ENCODE data around the gene ARL6IP1.
A peak's percentile ranks its signal among the peaks of the same experiment; 100 is the strongest.

Gene ARL6IP1

DNA sequence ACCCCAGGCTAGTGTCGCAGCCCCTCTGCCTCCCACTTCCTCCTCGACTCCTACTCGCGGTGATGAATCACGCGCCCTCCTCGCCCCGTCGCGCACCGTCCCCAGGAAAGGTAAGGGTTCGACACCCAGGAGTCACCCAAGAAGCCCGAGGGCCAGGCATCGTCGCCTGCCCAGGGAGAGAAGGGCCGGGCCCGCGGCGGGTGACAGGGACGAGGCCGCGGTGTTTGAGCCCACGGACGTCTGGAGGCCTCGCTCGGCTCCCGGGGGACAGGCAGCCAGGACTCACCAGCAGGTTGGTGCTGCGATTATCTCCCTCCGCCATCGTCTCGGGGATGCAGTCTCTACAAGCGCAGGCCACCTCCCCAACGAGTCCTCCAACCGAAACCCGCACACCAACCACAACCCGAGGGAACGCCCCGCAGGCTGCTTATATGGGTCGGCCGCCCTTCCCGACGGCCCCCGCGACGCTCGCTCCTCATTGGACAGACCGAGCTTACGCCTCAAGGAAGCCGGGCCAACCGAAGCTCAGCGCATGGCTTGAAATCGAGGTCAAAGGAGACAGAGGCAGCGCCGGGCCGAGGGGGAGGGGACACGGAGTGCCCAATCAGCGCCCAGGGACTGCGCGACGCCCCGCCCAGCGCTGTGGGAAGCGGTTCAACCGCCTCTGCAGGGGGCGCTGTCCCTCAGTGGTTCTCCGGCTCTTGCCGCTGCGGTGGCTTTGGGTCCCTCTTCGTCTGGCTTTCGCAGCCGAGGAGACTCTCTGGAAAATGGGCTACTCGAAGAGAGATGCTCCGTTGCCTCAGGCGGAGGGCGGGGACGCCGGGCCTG lies at the start of gene ARL6IP1:
Gene ARL6IP1, minus strand, starts transcription at position 405 of the 828 bp plus-strand sequence. Its CDS starts 83 bp downstream, at position 322.
- DNase-seq = peak; percentile 99

DNA sequence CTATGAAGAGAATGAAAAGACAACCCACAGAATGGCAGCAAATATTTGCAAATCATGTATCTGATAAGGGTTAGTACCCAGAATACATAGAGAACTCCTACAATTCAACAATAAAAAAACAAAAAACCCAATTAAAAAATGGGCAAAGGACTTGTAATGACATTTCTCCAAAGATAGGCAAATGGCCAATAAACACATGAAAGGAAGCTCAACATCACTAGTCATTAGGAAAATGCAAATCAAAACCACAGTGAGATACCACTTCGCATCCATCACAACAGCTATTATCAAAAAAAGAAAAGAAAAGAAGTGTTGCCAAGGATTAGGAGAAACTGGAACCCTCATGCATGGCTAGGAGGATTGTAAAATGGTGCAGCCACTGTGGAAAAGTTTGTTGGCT lies 45.1 kb upstream of the ARL6IP1 start:
- DNase-seq = no peak

DNA sequence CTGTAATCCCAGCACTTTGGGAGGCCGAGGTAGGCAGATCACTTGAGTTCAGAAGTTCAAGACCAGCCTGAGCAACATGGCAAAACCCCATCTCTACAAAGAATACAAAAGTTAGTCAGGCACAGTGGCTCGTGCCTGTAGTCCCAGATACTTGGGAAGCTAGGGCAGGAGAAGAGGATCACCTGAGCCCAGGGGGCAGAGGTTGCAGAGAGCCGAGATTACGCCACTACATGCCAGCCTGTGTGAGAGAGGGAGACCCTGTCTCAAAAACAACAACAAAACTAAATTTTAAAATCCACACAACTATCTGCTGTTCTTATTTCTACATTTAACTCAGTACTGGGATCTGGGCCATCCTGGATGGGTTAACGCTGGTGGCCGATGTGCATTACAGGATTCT lies 41.2 kb upstream of the ARL6IP1 start:
- DNase-seq = no peak

DNA sequence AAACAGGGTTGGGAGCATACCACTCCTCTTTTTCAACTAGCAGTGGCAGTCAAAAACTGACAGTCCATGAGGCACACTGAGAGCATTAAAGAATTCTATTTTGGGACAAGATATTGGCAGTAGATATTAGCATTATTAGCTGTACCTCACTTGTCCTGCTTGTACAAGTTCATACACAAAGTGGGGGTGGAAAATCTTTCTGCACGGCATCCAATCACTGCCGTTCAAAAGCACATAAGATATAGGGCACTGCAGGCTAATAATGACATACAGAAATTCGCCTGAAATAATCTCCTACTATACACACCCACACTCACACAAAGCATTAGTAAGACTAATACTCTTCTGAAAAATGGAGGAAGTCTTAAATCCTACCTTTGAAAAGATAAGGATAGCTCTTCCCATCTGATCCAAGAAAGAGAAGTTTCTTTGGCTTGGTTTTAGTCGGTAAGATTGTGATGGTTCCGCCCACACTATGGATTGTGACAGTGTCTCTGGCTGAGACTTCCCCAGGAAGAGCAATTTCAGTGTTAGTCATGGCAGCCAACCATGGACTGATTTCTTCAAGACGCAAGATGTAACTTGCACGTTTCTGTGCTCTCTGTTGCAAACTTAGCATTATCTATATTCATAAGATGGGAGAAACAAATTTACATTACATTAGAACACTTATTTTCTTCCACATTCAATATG lies 40.6 kb upstream of the ARL6IP1 start:
- no peak for DNase-seq

DNA sequence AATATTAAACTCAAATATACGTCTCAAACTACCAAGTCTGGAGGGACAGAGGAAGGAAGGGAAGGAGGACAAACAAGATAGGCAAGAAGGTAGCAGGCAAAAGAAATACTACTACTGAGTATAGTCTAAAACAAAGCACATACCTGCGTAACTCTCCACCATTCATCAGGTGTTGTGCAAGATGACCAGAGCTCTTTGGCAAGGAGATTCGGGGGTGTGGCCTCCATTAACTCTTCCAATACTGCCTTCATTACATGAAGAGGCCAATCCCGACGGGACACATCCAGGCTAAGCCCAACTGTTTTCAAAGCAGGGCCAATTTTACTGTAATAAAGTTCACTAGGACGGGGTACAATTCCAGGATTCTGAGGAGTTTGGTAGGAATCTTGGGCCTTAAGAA lies 38.2 kb upstream of the ARL6IP1 start:
- DNase-seq = no peak

DNA sequence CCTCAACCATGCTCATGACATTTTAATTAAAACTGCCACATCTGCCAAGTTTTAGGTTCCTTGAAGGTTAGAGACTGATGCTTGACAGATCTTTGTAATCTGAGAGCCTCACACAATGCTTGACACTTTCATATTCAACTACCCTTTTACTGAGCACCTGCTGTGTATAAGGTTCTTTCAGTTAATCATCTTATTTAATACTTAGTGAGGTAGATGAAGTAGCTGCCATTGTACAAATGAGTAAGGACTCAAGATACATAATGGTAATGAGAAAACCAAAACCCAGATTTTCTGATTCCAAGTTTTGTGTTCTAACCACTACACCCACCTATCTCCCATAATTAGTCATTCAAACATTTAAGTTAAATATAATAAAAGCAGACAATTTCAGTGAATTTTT lies 35.4 kb upstream of the ARL6IP1 start:
- no peak for DNase-seq

DNA sequence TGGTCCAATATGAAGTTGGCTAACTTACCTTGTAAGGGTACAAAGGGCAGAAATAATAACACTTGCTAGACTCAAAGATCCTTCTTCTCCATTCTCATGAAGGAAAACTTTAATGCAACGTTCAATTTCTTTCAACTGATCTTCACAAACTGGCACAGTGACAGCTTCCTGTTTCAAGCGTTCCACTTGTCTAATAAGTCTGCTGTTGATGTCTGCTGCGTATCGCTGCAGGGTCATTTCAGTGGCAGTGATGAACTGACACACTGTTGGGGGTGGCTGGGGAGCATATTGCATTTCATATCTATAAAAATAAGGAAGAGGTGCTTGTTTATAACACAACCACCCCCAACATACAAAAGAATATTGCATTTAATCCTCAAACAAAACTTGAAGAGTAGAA lies 33.5 kb upstream of the ARL6IP1 start:
- DNase-seq = no peak

DNA sequence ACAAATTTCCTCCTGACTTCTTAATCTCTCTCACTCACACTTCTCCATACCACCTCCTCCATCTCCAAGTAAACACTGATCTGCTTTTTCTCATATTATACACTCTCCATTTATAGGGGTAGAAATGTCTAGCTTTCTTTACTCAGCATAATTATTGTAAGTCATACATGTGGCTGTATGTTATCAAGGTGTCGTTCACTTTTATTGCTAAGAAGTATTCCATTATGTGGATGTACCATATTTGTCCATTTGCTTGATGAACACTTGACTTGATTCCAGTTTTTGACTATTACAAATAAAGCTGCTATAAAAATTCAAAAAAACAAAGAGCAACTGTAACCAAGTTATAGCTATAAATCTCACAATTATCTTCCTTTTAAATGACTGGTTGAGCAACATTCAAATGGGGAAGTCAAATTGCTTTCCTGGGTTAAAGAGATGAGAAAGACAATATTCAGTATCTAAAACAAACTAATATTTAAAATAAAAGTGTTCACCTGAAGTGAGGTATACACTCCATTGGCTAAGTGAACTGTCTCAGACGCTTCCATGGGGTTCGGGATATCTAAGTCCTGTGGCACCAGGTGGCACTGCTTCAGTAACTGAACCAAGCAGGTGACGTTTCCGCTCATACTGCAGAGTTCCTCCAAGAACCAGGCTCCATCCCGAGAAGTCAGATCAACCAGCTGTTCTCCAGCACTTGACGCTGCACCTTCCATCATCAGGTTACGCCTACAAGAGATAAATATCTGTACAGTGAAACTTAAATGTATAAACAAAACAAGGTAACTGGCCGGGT lies 32.6 kb upstream of the ARL6IP1 start:
- no peak for DNase-seq

DNA sequence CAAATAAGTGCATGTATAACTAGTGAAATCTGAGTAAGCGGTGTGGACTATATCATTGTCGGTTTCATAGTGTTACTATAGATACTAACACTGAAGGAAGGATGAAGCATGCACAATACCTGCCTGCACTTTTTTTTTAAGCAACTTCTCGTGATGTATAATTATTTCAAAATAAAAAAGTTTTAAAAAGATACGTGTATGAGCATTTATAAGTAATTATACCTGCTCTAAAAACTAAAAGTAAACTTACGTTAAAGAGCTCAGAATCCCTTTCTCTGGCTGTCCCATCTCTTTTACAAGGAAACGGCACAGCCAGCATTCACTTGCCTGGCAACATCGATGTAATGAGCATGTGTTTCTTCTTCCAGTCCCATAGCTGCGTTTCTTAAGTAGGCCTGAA lies 31.3 kb upstream of the ARL6IP1 start:
- DNase-seq = no peak

DNA sequence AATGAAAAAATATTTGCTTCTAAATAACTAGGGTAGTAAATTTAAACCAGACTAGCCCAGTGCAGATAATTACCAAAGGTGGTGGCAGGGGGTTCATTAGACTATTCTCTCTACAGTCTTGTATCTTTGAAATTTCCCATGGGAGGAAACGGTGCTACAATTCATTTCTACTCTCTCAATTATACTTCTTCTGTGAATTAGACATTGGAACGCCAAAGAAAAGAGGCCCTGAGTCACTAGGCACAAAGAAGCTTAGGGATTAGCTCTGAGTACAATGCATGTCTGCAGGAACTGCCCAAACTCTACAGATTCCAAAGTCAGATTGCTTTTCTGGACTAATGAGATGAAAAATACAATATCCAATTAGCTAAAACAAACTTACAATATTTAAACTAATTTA lies 30.7 kb upstream of the ARL6IP1 start:
- DNase-seq = no peak

DNA sequence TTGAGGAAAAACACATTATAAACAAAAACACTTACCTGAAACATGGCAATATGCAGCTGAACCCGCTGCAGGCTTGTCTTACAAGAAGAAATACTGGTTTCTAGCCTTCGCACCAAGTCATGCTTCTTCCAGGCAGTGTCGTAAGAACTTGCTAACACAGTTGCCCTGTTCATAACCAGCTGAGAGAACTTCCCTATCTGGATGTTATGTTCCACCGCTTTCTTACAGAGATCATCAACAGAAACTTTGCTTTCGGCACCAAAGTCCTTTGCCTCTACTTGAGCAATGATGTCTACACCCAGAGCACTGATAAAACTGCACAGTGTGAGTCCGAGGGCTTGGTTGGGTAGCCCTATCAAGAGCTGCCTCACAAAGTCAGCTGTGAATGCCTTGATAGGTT lies 27.9 kb upstream of the ARL6IP1 start:
- no peak for DNase-seq

DNA sequence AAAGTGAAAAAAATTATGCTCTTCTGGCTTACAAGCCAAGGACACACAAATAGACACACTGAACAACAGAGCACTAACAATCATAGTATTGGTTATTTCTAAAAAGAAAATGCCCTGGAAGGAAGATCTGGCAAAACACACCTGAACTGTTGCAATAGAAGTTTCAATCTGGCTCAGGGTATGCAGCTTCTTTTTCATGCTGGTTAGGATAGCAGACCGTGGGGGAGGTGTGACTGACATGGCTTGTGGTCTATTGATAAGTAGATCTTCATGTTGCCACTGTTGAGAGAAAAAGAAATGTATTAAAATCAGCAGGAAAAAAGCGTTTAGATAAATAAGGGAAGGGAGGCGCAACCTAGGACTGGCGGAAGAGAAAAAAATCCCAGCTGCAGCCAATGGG lies 26.5 kb upstream of the ARL6IP1 start:
- DNase-seq = no peak

DNA sequence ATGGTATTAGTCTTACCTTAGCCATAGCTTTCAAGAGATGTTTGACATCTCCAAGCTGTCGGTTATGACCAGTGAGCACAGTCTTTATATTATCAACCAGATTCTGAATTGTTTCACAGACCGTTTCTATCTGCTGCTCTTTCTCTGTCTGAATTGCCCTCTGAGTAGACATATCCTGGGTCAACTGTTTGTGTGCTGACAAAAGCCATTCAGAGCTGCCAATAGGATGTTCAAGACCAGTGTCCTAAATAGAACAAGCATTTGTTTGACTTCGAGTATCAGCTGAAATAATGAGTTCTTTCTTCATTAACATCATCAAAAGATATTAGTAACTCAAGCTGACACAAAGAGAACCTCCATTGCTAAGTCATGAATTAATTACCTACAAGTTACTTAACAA lies 14.9 kb upstream of the ARL6IP1 start:
- peak in 1 of 2 donors; percentile 77 for DNase-seq

DNA sequence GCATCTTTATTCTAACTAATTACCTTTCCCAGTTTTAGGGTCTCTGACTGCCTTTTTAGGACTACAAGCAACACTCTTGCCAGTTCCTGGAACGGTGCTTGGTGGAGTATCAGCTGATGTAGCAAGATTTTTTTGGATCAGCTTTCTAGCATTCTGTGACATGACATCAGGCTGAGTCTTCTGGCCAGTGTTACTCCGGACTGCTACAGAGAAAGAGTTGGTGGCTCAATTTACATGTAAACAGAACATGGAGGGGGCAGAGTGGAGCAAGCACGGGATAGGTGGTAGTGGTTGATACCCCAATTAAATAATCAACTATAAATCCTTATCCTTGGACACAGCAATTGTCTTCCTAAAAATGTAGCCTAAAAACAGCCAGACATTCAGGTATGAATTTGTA lies 10.6 kb upstream of the ARL6IP1 start:
- no peak for DNase-seq

DNA sequence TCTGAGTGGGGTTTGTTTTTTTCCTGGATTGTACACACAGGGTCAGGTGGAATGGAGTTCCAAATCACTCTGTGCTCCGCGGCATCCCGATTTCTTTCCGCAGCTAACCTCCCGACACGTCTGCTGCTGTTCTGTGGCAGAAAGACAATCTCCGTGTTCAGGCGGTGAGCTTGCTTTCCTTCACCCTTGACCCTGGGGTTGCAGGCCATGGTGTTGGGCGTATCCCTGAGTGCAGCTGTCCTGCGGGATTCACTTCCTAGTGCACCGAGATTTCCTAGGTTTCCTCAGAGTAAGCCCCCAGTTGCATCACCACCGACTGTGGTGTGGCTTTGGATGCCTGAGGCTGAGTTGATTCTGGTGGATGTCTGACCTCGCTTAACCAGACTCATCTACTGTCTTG lies 7.8 kb upstream of the ARL6IP1 start:
- DNase-seq = no peak

DNA sequence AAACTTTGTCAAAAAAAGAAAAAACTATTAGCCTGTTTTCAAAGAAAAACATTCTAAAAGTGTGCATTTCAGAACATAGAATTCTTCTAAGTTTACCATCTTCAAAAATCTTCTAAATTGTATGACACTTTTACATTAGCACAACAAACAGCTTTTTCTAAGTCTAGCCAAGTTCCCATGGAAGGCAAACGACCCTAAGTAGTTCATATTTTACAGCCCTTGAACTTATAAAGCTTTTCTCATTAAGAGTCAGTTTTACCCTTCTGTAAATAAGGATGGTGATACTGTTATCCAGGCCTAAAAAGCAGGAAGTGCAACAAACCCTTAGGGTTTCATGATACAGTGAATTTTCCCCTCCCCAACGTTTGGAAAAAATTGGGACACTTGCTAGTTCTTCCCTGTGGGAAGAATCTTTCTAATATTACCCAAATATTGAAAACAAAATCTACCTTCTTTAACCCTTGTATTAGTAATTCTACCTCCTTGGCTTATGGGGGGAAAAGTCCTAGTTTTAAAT lies 4.0 kb upstream of the ARL6IP1 start:
- DNase-seq = no peak

DNA sequence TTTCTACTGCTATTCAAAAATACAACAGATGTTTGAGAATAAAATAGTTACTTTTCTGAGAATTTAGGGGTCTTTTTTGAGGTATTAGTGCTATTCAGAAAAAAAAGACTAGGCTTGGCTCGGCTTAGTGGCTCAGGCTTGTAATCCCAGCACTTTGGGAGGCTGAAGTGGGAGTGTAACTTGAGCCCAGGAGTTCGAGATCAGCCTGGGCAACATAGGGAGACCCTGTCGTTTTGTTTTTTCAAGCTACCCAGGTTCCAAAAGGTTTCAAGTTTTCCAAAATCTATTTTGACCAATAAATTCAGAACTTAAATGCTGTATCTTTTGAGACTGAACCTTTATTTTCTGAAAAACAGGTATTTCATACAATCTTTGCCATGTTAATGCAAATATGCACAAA lies 3.2 kb upstream of the ARL6IP1 start:
- DNase-seq = no peak

DNA sequence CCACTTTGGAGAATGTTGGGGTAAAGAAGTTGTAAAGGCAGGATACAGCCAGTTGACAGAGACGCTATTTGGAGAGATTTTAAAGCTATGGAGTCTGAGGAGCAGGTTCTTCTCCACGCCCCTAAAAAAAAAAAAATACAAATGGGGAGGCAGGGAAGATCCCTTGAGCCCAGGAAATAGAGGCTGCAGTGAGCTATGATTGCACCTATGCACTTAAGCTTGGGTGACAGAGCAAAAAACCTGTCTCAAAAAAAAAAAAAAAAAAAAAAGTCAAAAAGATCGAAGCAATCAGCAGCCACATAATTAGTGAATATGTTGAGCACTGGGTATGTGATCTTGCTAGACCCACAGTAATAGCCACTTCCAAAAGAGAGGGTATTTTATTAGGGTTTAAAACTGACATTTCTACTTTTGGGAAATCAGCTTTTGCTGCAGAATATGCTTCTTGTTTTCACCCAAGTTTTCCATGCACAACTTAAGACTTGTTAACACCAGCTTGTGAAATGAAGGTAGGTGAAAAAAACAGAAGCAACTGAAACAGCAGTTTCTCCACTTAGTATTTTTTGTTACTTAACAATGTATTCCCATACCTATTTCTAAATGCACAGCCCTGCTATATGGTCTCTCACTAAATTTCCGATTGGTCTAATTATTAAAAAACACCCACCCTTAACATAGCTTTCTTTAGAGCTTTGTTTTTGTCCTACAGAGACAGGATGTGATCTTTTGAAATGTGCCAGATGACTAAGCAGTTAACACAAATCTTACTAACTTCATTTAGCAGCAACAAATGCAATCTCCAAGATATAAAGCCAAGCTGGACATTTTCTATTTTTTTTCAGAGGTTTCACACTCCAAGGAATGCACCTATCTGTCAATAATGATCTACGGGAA lies 2.5 kb upstream of the ARL6IP1 start:
- DNase-seq = no peak

DNA sequence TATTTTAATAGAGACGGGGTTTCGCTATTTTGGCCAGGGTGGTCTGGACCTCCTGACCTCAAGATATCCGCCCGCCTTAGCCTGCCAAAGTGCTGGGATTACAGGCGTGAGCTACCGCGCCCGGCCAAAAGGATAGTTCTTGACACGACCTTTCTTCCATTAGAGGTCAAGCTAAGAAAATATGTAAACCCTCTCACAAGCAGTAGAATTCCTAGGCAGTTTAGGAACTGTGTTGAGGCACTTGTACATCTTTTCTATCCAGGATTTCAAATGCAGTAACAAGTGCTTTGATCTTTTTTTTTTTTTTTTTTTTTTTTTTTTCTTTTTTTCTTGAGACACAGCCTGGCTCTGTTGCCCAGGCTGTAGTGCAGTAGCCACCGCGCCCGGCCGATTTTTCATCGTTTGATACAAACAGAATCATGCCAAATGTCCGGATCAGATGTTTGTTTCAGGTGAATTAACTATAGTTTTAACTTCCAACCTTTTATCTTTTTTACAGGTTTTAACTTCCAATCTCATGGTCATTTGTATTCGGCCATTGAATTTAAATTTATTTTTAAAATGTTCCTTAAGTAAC lies 1.5 kb upstream of the ARL6IP1 start:
- no peak for DNase-seq

DNA sequence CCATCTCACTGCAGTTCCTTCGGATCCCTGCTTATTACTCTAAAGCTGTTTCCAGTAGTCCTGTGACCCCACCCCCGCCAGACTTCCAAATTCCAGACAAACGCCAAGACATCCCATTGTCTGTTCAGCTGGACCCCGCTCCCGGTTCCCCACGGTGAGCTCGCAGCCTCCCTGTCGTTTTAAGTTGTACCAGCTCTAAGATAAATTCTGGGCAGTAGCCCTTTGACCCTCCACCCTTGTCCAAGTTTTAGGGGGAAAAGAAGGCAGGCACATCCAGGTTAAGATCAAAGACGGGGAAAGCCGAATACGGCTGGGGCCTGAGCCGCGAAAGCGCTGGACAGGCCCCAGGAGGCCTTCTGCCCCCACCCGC lies 589 bp downstream of the ARL6IP1 start:
- DNase-seq = no peak

DNA sequence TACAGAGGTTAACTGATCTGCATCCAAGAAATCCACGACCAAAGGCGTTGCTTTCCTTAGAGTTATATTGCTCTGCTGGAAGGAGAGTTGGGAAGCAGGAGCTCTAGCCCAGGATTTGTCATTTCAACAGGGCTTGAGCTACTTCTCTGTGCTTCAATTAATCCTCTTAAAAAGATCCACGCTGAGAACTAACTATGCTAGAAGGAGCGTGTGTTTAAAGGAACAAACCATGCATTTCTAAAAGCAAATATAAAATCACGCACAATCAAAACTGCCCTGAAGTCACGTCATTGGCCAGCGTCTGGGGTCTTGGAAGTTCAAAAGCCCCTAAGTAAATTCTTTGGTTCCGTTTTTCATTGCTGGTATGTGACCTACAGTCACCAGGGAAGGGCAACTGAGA lies 1.1 kb downstream of the ARL6IP1 start:
- DNase-seq = no peak

DNA sequence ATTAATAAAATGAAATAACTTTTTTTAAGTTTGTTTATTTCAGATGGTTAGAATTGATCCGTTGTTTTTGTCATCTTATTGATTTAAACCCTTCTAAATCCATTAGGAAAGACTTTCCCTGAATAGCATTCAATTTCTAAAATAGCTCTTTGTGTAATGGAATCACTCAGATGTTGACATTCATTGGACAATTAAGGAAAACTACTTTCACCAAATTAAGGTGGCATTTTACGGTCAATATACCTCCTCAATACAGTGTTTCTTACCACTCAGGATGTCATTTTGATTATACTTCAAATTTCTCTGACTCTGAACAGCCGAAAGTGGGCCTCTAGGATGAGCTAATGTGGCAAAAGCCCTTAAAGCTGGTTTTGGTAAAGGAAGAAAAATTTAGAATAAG lies 1.8 kb downstream of the ARL6IP1 start:
- DNase-seq = no peak
